DOHH2 (cell line): Measurements from ENCODE around the gene FOXP2.

ENCODE experiments used
- EZH2phosphoT487 ChIP-seq: fragments of 200-600 bp; sonication (generic); IDR thresholded peaks from 2 replicates; pipeline ENCODE4 v1.6.1; 2017; ENCODE audit warnings: borderline replicate concordance, mild to moderate bottlenecking, antibody characterized with exemption, low read length, moderate library complexity, mixed read lengths
- TF ChIP-seq, protein P1 (sequence below): fragments of 200-600 bp; sonication (generic); IDR thresholded peaks from one replicate; pipeline ENCODE4 v1.5.1; 2014; ENCODE audit warnings: antibody characterized with exemption, mild to moderate bottlenecking, low read depth, low read length; ENCODE audit not compliant: poor library complexity, severe bottlenecking

DNA sequence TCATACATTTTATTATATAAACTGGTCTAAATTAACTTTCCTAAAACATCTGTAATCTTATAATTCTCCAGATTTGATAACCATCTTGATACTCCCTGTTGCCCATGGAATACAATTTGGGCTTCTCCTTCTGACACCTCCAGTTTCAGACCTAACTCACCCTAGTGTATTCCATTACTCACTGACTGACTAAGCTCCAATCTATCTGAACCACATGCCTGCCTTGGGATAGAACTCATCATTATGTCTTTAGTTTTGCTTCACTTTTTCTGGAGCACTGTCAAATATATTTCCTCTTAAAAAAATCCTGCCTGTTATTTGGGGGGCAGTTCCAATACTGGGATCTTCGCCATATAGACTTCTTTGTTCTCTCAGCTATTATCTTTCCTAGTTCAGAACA lies 4.9 kb upstream of the FOXP2 start:
- no peak for TF ChIP-seq EZH2phosphoT487
- TF ChIP-seq, protein P1, sequence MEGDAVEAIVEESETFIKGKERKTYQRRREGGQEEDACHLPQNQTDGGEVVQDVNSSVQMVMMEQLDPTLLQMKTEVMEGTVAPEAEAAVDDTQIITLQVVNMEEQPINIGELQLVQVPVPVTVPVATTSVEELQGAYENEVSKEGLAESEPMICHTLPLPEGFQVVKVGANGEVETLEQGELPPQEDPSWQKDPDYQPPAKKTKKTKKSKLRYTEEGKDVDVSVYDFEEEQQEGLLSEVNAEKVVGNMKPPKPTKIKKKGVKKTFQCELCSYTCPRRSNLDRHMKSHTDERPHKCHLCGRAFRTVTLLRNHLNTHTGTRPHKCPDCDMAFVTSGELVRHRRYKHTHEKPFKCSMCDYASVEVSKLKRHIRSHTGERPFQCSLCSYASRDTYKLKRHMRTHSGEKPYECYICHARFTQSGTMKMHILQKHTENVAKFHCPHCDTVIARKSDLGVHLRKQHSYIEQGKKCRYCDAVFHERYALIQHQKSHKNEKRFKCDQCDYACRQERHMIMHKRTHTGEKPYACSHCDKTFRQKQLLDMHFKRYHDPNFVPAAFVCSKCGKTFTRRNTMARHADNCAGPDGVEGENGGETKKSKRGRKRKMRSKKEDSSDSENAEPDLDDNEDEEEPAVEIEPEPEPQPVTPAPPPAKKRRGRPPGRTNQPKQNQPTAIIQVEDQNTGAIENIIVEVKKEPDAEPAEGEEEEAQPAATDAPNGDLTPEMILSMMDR = no peak
